ENCODE measurements around the gene CCT6B. TPM values are rescaled to one million over a fixed set of nuclear protein-coding genes. Genes with fewer than 3 reads are reported as not detected.

CCT6B gene
- total and polyA plus RNA-seq, 2 of the 4 experiments (the other 2 are of a cell fraction), result 0.72 to 1.1 TPM

DNA sequence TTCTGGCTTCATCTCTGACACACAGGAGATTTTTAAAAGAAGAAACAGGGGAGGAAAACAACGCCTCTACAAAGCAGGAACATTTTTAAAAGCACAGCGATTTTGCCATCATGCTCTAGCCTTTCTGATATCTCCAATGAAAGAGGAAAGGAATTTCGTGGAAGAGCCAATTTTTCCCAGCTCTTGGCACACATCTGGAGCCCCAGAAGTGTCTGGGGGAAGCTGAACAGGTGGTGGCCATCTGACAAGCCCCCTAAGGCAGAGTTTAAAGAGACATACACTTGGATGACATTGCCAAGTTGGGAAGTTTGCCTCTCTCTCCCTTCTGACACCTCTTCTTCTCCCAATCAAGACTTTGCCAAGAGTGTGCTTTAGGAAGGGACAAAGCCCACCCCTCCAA lies 82.1 kb downstream of the CCT6B start:
- Histone ChIP-seq H2AK5ac (ENCODE audit: low read depth, low read length) (no peak overlapping the region), H3K4ac (ENCODE audit: low read depth, low read length) (no peak overlapping the region), H3K4me2 (ENCODE audit: low read depth, low read length) (no peak overlapping the region), H3K36me3 (ENCODE audit: control insufficient read depth, insufficient read depth, low read length) (no peaks in the 10 kb centered on the region), H3K23ac (ENCODE audit: low read depth, low read length) (no peak overlapping the region), H4K20me1 (ENCODE audit: insufficient read depth, low read length) (no peaks in the 10 kb centered on the region), H3K27ac (ENCODE audit: insufficient read depth, low read length) (no peak overlapping the region), H3K9ac (ENCODE audit: low read depth, low read length) (no peak overlapping the region), H2AK9ac (replicated peaks; ENCODE audit: low read depth, low read length, poor library complexity) (no peak overlapping the region), H3K18ac (ENCODE audit: low read depth, low read length) (no peak overlapping the region), H3K14ac (replicated peaks; ENCODE audit: low read depth, low read length) (no peak overlapping the region), H3K4me3 (ENCODE audit: insufficient read depth, low read depth, low read length) (no peak overlapping the region), H3K79me1 (ENCODE audit: low read depth in 1 of 2, low read length in 2 of 2) (no peaks in the 10 kb centered on the region), H2AFZ (replicated peaks; ENCODE audit: low read length, poor library complexity) (no peak overlapping the region), H2BK15ac (ENCODE audit: low read depth, low read length) (no peak overlapping the region), H3K9me1 (ENCODE audit: insufficient read depth, low read length) (no peaks in the 10 kb centered on the region), H3K9me3 (ENCODE audit: control insufficient read depth, insufficient read depth, low read length) (no peaks in the 10 kb centered on the region), H3K4me1 (ENCODE audit: control insufficient read depth, insufficient read depth, low read length) (no peaks in the 10 kb centered on the region), H4K8ac (ENCODE audit: low read depth in 2 of 2, low read length in 2 of 2) (no peak overlapping the region), H2BK5ac (ENCODE audit: low read depth, low read length, poor library complexity, severe bottlenecking) (no peak overlapping the region), H4K5ac (ENCODE audit: low read depth, low read length) (no peak overlapping the region), H3K56ac (ENCODE audit: extremely low read depth, insufficient read depth, low read length) (no peak overlapping the region), H3K27me3 (ENCODE audit: control insufficient read depth, insufficient read depth, low read length) (no peaks in the 10 kb centered on the region; the same call in 1 of the 2 replicates), H2BK20ac (ENCODE audit: low read depth, low read length) (no peak overlapping the region), H4K91ac (ENCODE audit: insufficient read depth, low read depth, low read length) (no peak overlapping the region), H2BK120ac (ENCODE audit: low read depth, low read length) (no peak overlapping the region)
- CTCF ChIA-PET, result no interaction called here
- no CpG with 5 or more reads among the region's 3 CpGs for WGBS, 2 experiments (ENCODE audit: extremely low coverage in 2 of 2, insufficient read length in 1 of 2)
- no TSS peak for BruUV-seq (replicated peaks)
- intact Hi-C loops (cut with micrococcal nuclease), result no loop called here
- dilution Hi-C loops (cut with HindIII; ENCODE audit: low sequenced_read_pairs, unreplicated experiment), result no loop called here
- in situ Hi-C loops (cut with MboI; ENCODE audit: low sequenced_read_pairs), result no loop called here
- POLR2A ChIA-PET (ENCODE audit: unreplicated experiment), result no interaction called here
- DNase-seq (no peak), ATAC-seq (ENCODE audit: low read depth) (no peak)
- TF ChIP-seq POLR2A (IDR thresholded peaks at IDR 0.05; ENCODE audit: low read depth, low read length) (no peak), BHLHE40 (IDR thresholded peaks at IDR 0.05; ENCODE audit: low read depth, low read length) (no peak), MAFK (IDR thresholded peaks at IDR 0.05; ENCODE audit: low read depth, low read length) (no peak), CEBPB (IDR thresholded peaks at IDR 0.05; ENCODE audit: low read depth, low read length) (no peak), SMC3 (IDR thresholded peaks at IDR 0.05; ENCODE audit: low read depth, low read length) (no peak), MXI1 (IDR thresholded peaks at IDR 0.05; ENCODE audit: borderline replicate concordance, low read depth, low read length) (no peak), FOS (IDR thresholded peaks at IDR 0.05; ENCODE audit: low read depth, low read length) (no peak), NFE2L2 (IDR thresholded peaks at IDR 0.05; ENCODE audit: low read depth, low read length) (no peak), RAD21 (IDR thresholded peaks at IDR 0.05; ENCODE audit: low read length) (no peak), RFX5 (IDR thresholded peaks at IDR 0.05; ENCODE audit: low read depth, low read length) (no peak)
- TF ChIP-seq, protein P1, sequence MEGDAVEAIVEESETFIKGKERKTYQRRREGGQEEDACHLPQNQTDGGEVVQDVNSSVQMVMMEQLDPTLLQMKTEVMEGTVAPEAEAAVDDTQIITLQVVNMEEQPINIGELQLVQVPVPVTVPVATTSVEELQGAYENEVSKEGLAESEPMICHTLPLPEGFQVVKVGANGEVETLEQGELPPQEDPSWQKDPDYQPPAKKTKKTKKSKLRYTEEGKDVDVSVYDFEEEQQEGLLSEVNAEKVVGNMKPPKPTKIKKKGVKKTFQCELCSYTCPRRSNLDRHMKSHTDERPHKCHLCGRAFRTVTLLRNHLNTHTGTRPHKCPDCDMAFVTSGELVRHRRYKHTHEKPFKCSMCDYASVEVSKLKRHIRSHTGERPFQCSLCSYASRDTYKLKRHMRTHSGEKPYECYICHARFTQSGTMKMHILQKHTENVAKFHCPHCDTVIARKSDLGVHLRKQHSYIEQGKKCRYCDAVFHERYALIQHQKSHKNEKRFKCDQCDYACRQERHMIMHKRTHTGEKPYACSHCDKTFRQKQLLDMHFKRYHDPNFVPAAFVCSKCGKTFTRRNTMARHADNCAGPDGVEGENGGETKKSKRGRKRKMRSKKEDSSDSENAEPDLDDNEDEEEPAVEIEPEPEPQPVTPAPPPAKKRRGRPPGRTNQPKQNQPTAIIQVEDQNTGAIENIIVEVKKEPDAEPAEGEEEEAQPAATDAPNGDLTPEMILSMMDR (conservative IDR thresholded peaks at IDR 0.05; ENCODE audit: low read depth, low read length), result no peak

Other genes starting within 250 kb of the CCT6B start
- 6.6 and 10.3 TPM in 2 replicates for gene ZNF830, start 80 bp upstream of the CCT6B start, total RNA-seq (2012; rRNA removed)
- gene ZNF830, start 80 bp upstream of the CCT6B start, polyA plus RNA-seq (2012; rRNA removed), result 5.1 and 5.5 TPM in 2 replicates
- gene LIG3, start 19.1 kb upstream of the CCT6B start, total RNA-seq (2012; rRNA removed), result 35.8 and 41.9 TPM in 2 replicates
- gene LIG3, start 19.1 kb upstream of the CCT6B start, polyA plus RNA-seq (2012; rRNA removed), result 28.3 and 36.4 TPM in 2 replicates
- 19.2 and 20.8 TPM in 2 replicates for gene RFFL, start 102.2 kb upstream of the CCT6B start, total RNA-seq (2012; rRNA removed)
- 9.9 and 11.6 TPM in 2 replicates for gene RFFL, start 102.2 kb upstream of the CCT6B start, polyA plus RNA-seq (2012; rRNA removed)
- gene RAD51D, start 158.4 kb upstream of the CCT6B start, total RNA-seq (2012; rRNA removed), result 9.7 and 12.7 TPM in 2 replicates
- gene RAD51D, start 158.4 kb upstream of the CCT6B start, polyA plus RNA-seq (2012; rRNA removed), result 8.8 and 10.8 TPM in 2 replicates
- gene FNDC8, start 160.2 kb upstream of the CCT6B start, total RNA-seq (2012; rRNA removed), result not detected in 2 replicates
- gene FNDC8, start 160.2 kb upstream of the CCT6B start, polyA plus RNA-seq (2012; rRNA removed), result not detected in 2 replicates
- 23.7 and 24.4 TPM in 2 replicates for gene NLE1, start 180.8 kb upstream of the CCT6B start, total RNA-seq (2012; rRNA removed)
- 18.0 and 18.6 TPM in 2 replicates for gene NLE1, start 180.8 kb upstream of the CCT6B start, polyA plus RNA-seq (2012; rRNA removed)
- not detected in 2 replicates for gene UNC45B, start 186.4 kb upstream of the CCT6B start, total RNA-seq (2012; rRNA removed)
- gene UNC45B, start 186.4 kb upstream of the CCT6B start, polyA plus RNA-seq (2012; rRNA removed), result not detected in 2 replicates
- gene SLC35G3, start 232.9 kb upstream of the CCT6B start, total RNA-seq (2012; rRNA removed), result not detected in 2 replicates
- gene SLC35G3, start 232.9 kb upstream of the CCT6B start, polyA plus RNA-seq (2012; rRNA removed), result not detected in 2 replicates

Measured in IMR-90 (cell line).